Mesothelial cell of epicardium (in vitro differentiated cells): Measurements from ENCODE around the gene RPL31. TPM values are rescaled to one million over a fixed set of nuclear protein-coding genes. Genes with fewer than 3 reads are reported as not detected.

Experiments
- DNase-seq, 2 experiments: peaks; one replicate each; pipeline ENCODE4 v3.0.0; 2021; ENCODE audit warnings: low spot score in 2 of 2; ENCODE audit not compliant: unreplicated experiment in 2 of 2
- H3K27ac Mint-ChIP-seq: 2 replicates; pipeline ENCODE4 v1.8.0; 2021; ENCODE audit warnings: mixed read lengths
- H3K27me3 Mint-ChIP-seq: 2 replicates; pipeline ENCODE4 v1.8.0; 2021; ENCODE audit warnings: low read depth, mixed read lengths
- H3K36me3 Mint-ChIP-seq: 2 replicates; pipeline ENCODE4 v1.8.0; 2021; ENCODE audit warnings: mixed read lengths
- H3K4me1 Mint-ChIP-seq: 2 replicates; pipeline ENCODE4 v1.8.0; 2021; ENCODE audit warnings: mixed read lengths
- H3K4me3 Mint-ChIP-seq: 2 replicates; pipeline ENCODE4 v1.8.0; 2021; ENCODE audit warnings: mild to moderate bottlenecking, moderate library complexity, mixed read lengths
- H3K9me3 Mint-ChIP-seq: 2 replicates; pipeline ENCODE4 v1.8.0; 2021; ENCODE audit warnings: mixed read lengths
- total RNA-seq: library from RNA; stranded (reverse); gene quantifications from 3 replicates; pipeline ENCODE4 v1.2.1, GENCODE V29; 2021
- TF ChIP-seq, protein P1 (sequence below): fragments of 200-600 bp; sonication (generic); IDR thresholded peaks from one replicate; pipeline ENCODE4 v1.5.0; 2021; ENCODE audit warnings: antibody characterized with exemption; ENCODE audit not compliant: unreplicated experiment

The RPL31 gene
- total RNA-seq, 1 donor from 2014 or later, result 1,845 TPM

DNA sequence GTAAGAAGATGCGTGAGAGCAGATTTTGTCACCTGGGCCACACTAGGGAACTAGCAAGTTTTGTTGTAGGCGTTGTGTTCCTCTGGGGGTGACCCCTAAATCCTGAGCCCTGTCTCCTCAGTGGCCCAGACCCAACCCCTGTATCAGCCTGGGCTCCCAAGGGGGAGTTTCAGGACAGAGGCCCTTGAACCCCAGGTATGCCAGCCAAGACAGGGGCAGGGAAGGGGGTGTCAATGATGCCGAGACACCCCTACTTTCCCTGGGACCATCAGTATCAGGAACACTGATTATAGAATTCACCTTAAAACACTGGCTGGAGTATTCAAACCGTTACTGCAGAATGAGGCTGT, 39.1 kb upstream of the RPL31 start:
- no peak overlapping the region for H3K4me3 Mint-ChIP-seq
- H3K27me3 Mint-ChIP-seq, result peaks cover 3% of the 10 kb centered on the region
- no peaks in the 10 kb centered on the region for H3K36me3 Mint-ChIP-seq
- DNase-seq, result no peak
- peaks cover 16% of the 10 kb centered on the region for H3K4me1 Mint-ChIP-seq
- TF ChIP-seq, protein P1, sequence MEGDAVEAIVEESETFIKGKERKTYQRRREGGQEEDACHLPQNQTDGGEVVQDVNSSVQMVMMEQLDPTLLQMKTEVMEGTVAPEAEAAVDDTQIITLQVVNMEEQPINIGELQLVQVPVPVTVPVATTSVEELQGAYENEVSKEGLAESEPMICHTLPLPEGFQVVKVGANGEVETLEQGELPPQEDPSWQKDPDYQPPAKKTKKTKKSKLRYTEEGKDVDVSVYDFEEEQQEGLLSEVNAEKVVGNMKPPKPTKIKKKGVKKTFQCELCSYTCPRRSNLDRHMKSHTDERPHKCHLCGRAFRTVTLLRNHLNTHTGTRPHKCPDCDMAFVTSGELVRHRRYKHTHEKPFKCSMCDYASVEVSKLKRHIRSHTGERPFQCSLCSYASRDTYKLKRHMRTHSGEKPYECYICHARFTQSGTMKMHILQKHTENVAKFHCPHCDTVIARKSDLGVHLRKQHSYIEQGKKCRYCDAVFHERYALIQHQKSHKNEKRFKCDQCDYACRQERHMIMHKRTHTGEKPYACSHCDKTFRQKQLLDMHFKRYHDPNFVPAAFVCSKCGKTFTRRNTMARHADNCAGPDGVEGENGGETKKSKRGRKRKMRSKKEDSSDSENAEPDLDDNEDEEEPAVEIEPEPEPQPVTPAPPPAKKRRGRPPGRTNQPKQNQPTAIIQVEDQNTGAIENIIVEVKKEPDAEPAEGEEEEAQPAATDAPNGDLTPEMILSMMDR, result no peak
- H3K9me3 Mint-ChIP-seq, result no peaks in the 10 kb centered on the region
- no peak overlapping the region for H3K27ac Mint-ChIP-seq

DNA sequence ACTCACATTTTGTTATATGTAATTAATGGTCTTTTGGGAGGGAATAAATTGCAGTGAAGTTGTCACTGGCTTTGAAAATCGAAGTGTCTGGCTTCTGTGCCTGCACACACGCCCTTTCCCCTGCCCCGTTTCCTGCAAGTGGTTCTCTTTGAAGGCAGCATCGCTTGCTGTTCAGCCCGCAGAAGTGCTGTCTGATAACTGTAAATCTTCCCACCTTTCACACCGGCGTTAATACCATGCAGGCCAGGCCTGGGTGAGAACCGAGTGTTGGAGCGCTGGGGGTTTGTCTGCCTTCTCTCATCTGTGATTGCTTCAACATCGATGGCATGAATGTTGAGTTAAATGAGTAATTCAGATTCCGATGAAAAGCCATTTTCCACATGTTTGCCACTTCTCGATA, 37.9 kb upstream of the RPL31 start:
- DNase-seq, result no peak
- H3K4me3 Mint-ChIP-seq, result no peak overlapping the region
- H3K4me1 Mint-ChIP-seq, result peaks cover 12% of the 10 kb centered on the region
- H3K27me3 Mint-ChIP-seq, result peaks cover 4% of the 10 kb centered on the region
- TF ChIP-seq, protein P1, result no peak
- no peaks in the 10 kb centered on the region for H3K9me3 Mint-ChIP-seq
- no peaks in the 10 kb centered on the region for H3K36me3 Mint-ChIP-seq
- no peak overlapping the region for H3K27ac Mint-ChIP-seq

DNA sequence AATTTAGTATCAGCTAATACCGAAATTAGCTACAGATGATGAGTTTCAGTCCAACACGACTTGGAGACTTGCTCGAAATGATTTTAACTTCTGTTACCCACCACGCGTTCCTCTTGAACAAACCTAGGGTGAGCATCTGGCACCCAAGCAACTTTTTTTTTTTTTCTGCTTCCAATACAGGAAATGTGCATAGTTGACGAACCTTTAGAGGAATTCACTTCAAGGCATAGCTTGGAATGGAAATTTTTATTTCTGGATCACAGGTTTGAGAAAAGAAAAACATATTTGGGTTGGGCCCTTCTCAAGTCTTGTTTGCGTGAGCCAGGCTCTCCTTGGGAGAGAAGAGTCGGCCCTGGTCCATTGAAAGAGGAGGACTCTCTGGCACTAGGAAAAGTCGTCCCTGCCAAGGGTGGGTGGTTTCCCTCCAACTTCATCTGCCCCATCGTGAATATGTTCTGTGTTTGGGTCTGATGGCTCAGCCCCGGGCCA, 37.4 kb upstream of the RPL31 start:
- H3K4me1 Mint-ChIP-seq, result peaks cover 7% of the 10 kb centered on the region
- H3K9me3 Mint-ChIP-seq, result no peaks in the 10 kb centered on the region
- DNase-seq, result no peak
- no peaks in the 10 kb centered on the region for H3K36me3 Mint-ChIP-seq
- H3K27ac Mint-ChIP-seq, result no peak overlapping the region
- H3K4me3 Mint-ChIP-seq, result no peak overlapping the region
- peaks cover 4% of the 10 kb centered on the region for H3K27me3 Mint-ChIP-seq
- TF ChIP-seq, protein P1, result no peak

DNA sequence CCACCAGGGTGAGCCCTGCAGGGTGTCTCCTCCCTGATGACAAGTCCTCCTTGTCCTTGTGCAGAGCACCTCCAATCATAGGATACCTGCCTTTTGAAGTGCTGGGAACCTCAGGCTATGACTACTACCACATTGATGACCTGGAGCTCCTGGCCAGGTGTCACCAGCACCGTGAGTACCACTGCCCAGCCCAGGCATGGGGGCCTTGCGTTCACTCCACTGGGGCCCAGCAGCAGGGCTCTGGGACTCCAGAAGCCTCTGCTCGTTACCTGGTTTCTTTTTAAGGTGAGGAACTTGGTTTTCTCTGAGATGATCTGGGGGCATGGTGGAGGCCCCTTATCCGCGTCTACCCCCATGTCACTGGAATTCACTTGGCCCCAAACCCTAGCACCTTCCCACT, 36.5 kb upstream of the RPL31 start:
- Mint-ChIP-seq H3K27ac (no peak overlapping the region), H3K9me3 (no peaks in the 10 kb centered on the region), H3K36me3 (no peaks in the 10 kb centered on the region), H3K27me3 (peaks cover 4% of the 10 kb centered on the region), H3K4me3 (no peak overlapping the region), H3K4me1 (peaks cover 4% of the 10 kb centered on the region)
- TF ChIP-seq, protein P1, result no peak
- no peak for DNase-seq

DNA sequence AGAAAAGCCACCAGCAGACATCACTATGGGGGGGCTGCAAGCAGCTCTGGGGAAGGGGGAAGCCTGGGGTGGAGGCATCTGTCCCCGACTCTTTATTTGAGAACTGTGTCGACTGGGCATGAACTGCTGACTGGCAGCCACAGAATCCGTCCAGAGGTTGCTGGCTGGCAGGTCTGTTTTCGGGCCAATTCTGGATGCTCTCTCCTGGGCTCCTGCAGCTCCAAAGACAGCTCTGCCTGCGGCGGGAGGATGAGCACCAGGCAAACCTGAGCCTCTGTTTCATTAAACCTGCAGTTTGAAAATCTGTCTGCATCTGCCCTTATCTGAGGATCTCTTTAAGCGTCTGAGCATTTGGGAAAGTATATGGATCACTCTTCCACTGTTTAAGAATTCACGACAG, 34.4 kb upstream of the RPL31 start:
- no peaks in the 10 kb centered on the region for H3K9me3 Mint-ChIP-seq
- DNase-seq, result no peak

More for the DNA sequence above, 34.4 kb upstream of the RPL31 start:
- no peak overlapping the region for H3K27ac Mint-ChIP-seq
- no peak overlapping the region for H3K4me3 Mint-ChIP-seq
- H3K4me1 Mint-ChIP-seq, result no peaks in the 10 kb centered on the region
- TF ChIP-seq, protein P1, result no peak
- peaks cover 4% of the 10 kb centered on the region for H3K27me3 Mint-ChIP-seq
- no peaks in the 10 kb centered on the region for H3K36me3 Mint-ChIP-seq
